SH-SY5Y (cell line): ENCODE measurements around the gene GFOD1.

Experiments
- GATA2 ChIP-seq: IDR thresholded peaks from 2 replicates; pipeline ENCODE4 v1.6.1; 2011; ENCODE audit warnings: mild to moderate bottlenecking, low read depth, low read length
- GATA3 ChIP-seq: IDR thresholded peaks from 2 replicates; pipeline ENCODE4 v1.6.1; 2011; ENCODE audit warnings: low read depth, mild to moderate bottlenecking, low read length, moderate library complexity

The GFOD1 gene

GRCh38 chr6:13453153-13453552 is 34.2 kb downstream of the GFOD1 start:
- TF ChIP-seq GATA2 (no peak), GATA3 (no peak)

GRCh38 chr6:13452346-13453117 is 34.9 kb downstream of the GFOD1 start:
- no peak for TF ChIP-seq GATA2
- no peak for TF ChIP-seq GATA3

- TF ChIP-seq GATA3: no peak
- TF ChIP-seq GATA2: no peak
Observed at GRCh38 chr6:13451181-13451895, 36.1 kb downstream of the GFOD1 start.

- TF ChIP-seq GATA2 (no peak), GATA3 (no peak)
Observed at GRCh38 chr6:13450628-13451027, 36.8 kb downstream of the GFOD1 start.

GRCh38 chr6:13447949-13448724 is 39.3 kb downstream of the GFOD1 start:
- TF ChIP-seq GATA2 (no peak), GATA3 (no peak)

- TF ChIP-seq GATA3 (no peak), GATA2 (no peak)
Observed at GRCh38 chr6:13446381-13446780, 41.0 kb downstream of the GFOD1 start.

GRCh38 chr6:13445744-13446115 is 41.7 kb downstream of the GFOD1 start:
- TF ChIP-seq GATA2 (0 out of 2 replicates have a peak, but pooled peaks have one; percentile 7), GATA3 (no peak)

GRCh38 chr6:13445005-13445743 is 42.2 kb downstream of the GFOD1 start:
- TF ChIP-seq GATA3: no peak
- TF ChIP-seq GATA2: no peak

GRCh38 chr6:13444604-13445003 is 42.8 kb downstream of the GFOD1 start:
- TF ChIP-seq GATA2 (no peak), GATA3 (no peak)

GRCh38 chr6:13441778-13442177 is 45.6 kb downstream of the GFOD1 start:
- TF ChIP-seq GATA3 (no peak), GATA2 (no peak)

GRCh38 chr6:13439644-13440043 is 47.8 kb downstream of the GFOD1 start:
- TF ChIP-seq GATA3 (no peak), GATA2 (no peak)

- TF ChIP-seq GATA2: no peak
- TF ChIP-seq GATA3: no peak
Observed at GRCh38 chr6:13438126-13438525, 49.3 kb downstream of the GFOD1 start.

GRCh38 chr6:13437218-13437996 is 50.0 kb downstream of the GFOD1 start:
- TF ChIP-seq GATA2 (no peak), GATA3 (no peak)
